Psoas muscle (tissue), 8 donors: Measurements from ENCODE around the gene TNIK. TPM values are rescaled to one million over a fixed set of nuclear protein-coding genes. Genes with fewer than 3 reads are reported as not detected.
"Not testable (repeated sequence)": the region's sequence is repeated elsewhere in the genome, so short reads cannot be mapped to it uniquely, and the experiment has no call there.

Experiments
- ATAC-seq, 4 donors: fragments of 200-7000 bp; cut with Tn5 transposase; one replicate each; pipeline ENCODE4 v1.9.1; 2020; ENCODE audit warnings: moderate library complexity in 3 of 4, mild to moderate bottlenecking in 2 of 4
- DNase-seq, 2 donors: peaks; one replicate each; pipeline ENCODE4 v3.0.0-alpha.2; 2020
- H3K27ac ChIP-seq: fragments of 200-600 bp; one replicate; pipeline ENCODE4 v1.8.0; 2022
- H3K27me3 ChIP-seq, 3 donors: fragments of 200-600 bp in 1 of 3; one replicate each; pipeline versions ENCODE4 v1.6.1 to v1.8.0; 2013 to 2022; ENCODE audit warnings: low read length in 2 of 3, mild to moderate bottlenecking in 2 of 3, moderate library complexity in 1 of 3; ENCODE audit not compliant: insufficient read depth in 3 of 3
- H3K36me3 ChIP-seq, 2 donors: fragments of 200-600 bp in 1 of 2; one replicate each; pipeline versions ENCODE4 v1.6.1 to v1.8.0; 2013 to 2022; ENCODE audit warnings: low read depth in 1 of 2, mild to moderate bottlenecking in 1 of 2, moderate library complexity in 1 of 2; ENCODE audit not compliant: insufficient read depth in 1 of 2
- H3K4me1 ChIP-seq: fragments of 200-600 bp; one replicate; pipeline ENCODE4 v1.8.0; 2022
- H3K4me3 ChIP-seq: fragments of 200-600 bp; one replicate; pipeline ENCODE4 v1.8.0; 2022; ENCODE audit warnings: mild to moderate bottlenecking
- H3K9me3 ChIP-seq: fragments of 200-600 bp; one replicate; pipeline ENCODE4 v1.8.0; 2022
- CTCF ChIP-seq: fragments of 200-600 bp; IDR thresholded peaks from one replicate; pipeline ENCODE4 v1.8.0; 2022; ENCODE audit warnings: antibody characterized with exemption
- WGBS, 3 donors: extraction: QIAGEN DNeasy Blood & Tissue Kit; methylation state at CpG; one replicate each; pipeline versions ENCODE4 v1.1.6 to v1.1.7; 2013; 5-methylcytosine and 5-hydroxymethylcytosine counted together
- intact Hi-C, 2 donors: fragments of 100-400 bp; cut with DNase I; formaldehyde crosslinking; loops; one replicate each; pipeline versions ENCODE4 v1.11.0 to v1.14.2; 2022
- polyA plus RNA-seq, 3 donors: library from polyadenylated mRNA; stranded (reverse); fragments of 200-250 nt; gene quantifications; one replicate each; pipeline ENCODE4 v1.2.3, GENCODE V29; 2013
- total RNA-seq, 4 donors: library from RNA; stranded (reverse); fragmentation: NEBNext Ultra II Directional in 2 of 4; extraction: Animal tissue kit (Norgen Biotek cat#: 25700) in 2 of 4; gene quantifications; one replicate each; pipeline versions ENCODE4 v1.2.1 to v1.2.4, GENCODE V29; 2021 to 2023
- donor health status: healthy with polysubstance abuse.
- donor health status: DM: no; HTN: no; CAD: no; lungs with moderate emphysema.
- donor health status: Bipolar disorder and iron deficiency.
- donor health status: healthy.
- donor health status: DM: yes; HTN: yes; CAD: no.
- donor health status: DM: no; HTN: no; CAD: no.
- donor health status: DM: no; HTN: no; CAD: no.
- donor health status: DM: yes; HTN: yes; CAD: no.

The TNIK gene
- total and polyA plus RNA-seq, 7 donors = 9.9 to 32.4 (median 12.5) TPM

- Histone ChIP-seq H3K36me3 (no peaks in the 10 kb centered on the region), H3K27ac (no peak overlapping the region), H3K4me3 (no peak overlapping the region), H3K4me1 (peaks cover 43% of the 10 kb centered on the region), H3K9me3 (no peaks in the 10 kb centered on the region), H3K27me3 (no peaks in the 10 kb centered on the region)
- DNase-seq = no peak
- TF ChIP-seq CTCF = no peak
- intact Hi-C loops = no loop called here
- ATAC-seq = no peak
- 84 to 90% (median 86%) methylated on average over 5 of the region's 5 CpGs for WGBS, 3 donors
These were observed 75.1 kb downstream of the TNIK start for GRCh38 chr3:171385086-171385485.

DNA sequence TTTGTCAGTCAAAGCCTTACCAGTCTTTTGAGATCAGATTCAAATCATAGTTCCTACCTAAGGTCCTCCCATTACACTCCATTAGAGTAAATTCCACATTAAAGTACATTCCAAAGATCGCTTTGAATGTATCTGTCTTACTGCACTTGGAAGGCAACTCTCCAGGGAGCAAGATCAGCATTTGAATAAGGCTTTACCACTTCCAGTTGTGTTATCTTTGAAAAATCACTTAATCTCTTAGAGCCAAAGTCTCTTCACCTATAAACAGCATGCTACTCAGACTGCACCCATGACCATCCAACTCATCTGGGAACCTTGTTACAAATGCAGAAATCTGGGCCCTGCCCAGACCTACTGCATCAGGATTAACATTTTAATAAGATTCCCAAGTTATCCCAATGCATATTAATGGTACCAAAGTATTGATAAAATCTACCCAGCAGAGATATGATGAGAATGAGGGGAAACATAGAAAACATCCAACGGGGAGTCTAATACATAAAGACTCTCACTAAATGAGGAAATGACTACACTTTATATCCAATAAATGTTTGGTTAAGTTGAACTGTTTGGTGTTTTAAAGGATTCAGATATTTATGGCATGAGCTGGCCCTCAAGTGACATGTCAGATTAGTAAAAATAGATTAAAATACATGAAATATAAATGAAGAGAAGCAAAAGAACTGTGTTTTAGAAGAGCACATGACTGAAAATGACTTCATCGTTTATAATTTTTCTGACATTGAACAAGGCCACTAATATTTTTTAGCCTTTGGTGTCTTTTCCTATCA is 75.9 kb downstream of the TNIK start:
- no peak for TF ChIP-seq CTCF
- Histone ChIP-seq H3K27me3 (no peaks in the 10 kb centered on the region), H3K4me1 (peaks cover 45% of the 10 kb centered on the region), H3K9me3 (no peaks in the 10 kb centered on the region), H3K27ac (no peak overlapping the region), H3K36me3 (no peaks in the 10 kb centered on the region), H3K4me3 (no peak overlapping the region)
- intact Hi-C loops = loop anchor here in 1 of 2 donors (5.0 kb wide), 1 partner anchor 47 kb away; no protein-coding TSS in a partner anchor
- ATAC-seq (no peak), DNase-seq (no peak)
- WGBS, 3 donors = 86 to 90% (median 89%) methylated on average over 3 of the region's 3 CpGs

DNA sequence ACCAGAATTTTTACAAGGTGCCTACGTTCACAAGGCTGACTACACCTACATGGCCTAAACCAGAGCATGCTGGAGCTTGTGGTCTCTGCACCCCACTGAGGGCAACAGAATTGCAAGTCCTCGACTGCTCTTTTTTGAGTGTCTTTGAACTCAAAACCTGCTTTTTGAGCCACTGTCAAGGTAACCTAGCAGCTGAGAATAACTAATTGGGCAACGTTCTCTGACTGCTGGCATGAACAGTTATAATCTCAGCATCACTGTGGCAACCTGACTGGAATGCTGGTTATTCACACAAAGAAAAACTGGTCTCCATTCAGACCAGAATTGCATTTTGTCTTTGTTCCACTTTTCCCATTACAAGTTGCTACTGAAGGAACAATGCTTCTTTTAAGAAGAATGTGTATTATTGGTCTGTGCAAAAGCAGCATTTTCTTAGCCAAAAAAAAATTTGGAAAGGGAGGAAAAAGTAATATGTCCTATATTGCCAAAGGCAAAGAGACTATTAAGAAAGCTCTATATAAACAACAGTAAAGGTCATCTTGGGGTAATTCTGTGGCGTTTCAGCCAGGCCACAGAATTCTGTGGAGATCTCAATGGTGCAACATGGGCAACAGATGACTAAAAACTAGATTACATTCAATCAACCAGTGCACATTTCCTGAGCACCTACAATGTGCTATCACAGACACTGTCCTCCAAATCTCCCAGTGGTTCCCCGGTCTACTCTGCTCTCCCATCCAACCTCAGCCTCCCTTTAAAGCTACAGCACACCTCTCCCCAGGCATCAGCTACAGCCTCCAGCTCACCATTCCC is 76.8 kb downstream of the TNIK start:
- DNase-seq (no peak), ATAC-seq (peak in 1 of 4 donors; percentile 40)
- Histone ChIP-seq H3K27ac (no peak overlapping the region), H3K4me1 (peaks cover 49% of the 10 kb centered on the region), H3K36me3 (no peaks in the 10 kb centered on the region), H3K27me3 (no peaks in the 10 kb centered on the region), H3K9me3 (no peaks in the 10 kb centered on the region), H3K4me3 (no peak overlapping the region)
- intact Hi-C loops = loop anchor here in 1 of 2 donors (5.0 kb wide), 1 partner anchor 46 kb away; no protein-coding TSS in a partner anchor
- no peak for TF ChIP-seq CTCF
- 46 to 52% (median 51%) methylated on average over 5 of the region's 5 CpGs for WGBS, 3 donors

DNA sequence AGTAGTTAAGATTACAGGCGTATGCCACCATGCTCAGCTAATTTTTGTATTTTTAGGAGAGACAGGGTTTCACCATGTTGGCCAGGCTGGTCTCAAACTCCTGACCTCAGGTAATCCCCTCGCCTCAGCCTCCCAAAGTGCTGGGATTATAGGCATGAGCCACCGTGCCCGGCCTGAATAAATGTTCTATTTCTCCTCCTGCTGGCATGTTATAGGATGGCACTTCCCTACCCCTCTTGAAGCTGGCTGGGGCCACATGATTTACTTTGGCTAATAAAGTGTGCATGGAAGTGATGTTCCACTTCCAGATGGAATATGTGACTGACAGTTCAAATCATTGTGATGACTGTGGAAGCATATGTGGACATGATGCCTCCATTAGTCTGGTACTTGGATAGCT is 77.9 kb downstream of the TNIK start:
- WGBS, 3 donors = 72 to 82% (median 73%) methylated on average over 4 of the region's 4 CpGs
- H3K4me3 ChIP-seq, H3K36me3 ChIP-seq, DNase-seq, H3K9me3 ChIP-seq, H3K27ac ChIP-seq, H3K27me3 ChIP-seq: not testable (repeated sequence)
- peaks cover 50% of the 10 kb centered on the region for H3K4me1 ChIP-seq
- peak in 2 of 4 donors; percentile 35 to 37 for ATAC-seq
- intact Hi-C loops = loop anchor here in 1 of 2 donors (5.0 kb wide), 1 partner anchor 45 kb away; no protein-coding TSS in a partner anchor
